GM23248 (cell line): ENCODE results near the gene URGCP. TPM values are rescaled to one million over a fixed set of nuclear protein-coding genes. Genes with fewer than 3 reads are reported as not detected.

Experiments used
- DNase-seq: peaks from one replicate; pipeline ENCODE4 v3.0.0-alpha.2; 2015
- H2AFZ ChIP-seq: fragments of 200-600 bp; sonication (generic); 2 replicates; pipeline ENCODE4 v1.6.1; 2016; ENCODE audit warnings: antibody characterized with exemption
- H3F3A ChIP-seq: fragments of 200-600 bp; sonication (generic); 2 replicates; pipeline ENCODE4 v1.6.1; 2016; ENCODE audit warnings: mild to moderate bottlenecking, antibody characterized with exemption, mixed run types; ENCODE audit not compliant: insufficient read depth
- H3K27ac ChIP-seq: fragments of 200-600 bp; sonication (generic); 2 replicates; pipeline ENCODE4 v1.5.1; 2016; ENCODE audit warnings: mild to moderate bottlenecking
- H3K27me3 ChIP-seq: fragments of 200-600 bp; sonication (generic); replicated peaks from 2 replicates; pipeline ENCODE4 v1.6.1; 2016; ENCODE audit warnings: mild to moderate bottlenecking; ENCODE audit not compliant: insufficient read depth
- H3K36me3 ChIP-seq: fragments of 200-600 bp; sonication (generic); 2 replicates; pipeline ENCODE4 v1.6.1; 2016; ENCODE audit warnings: low read depth, mild to moderate bottlenecking
- H3K4me1 ChIP-seq: fragments of 200-600 bp; sonication (generic); 2 replicates; pipeline ENCODE4 v1.6.1; 2016; ENCODE audit warnings: mild to moderate bottlenecking; ENCODE audit not compliant: insufficient read depth
- H3K4me2 ChIP-seq: fragments of 200-600 bp; sonication (generic); one replicate; pipeline ENCODE4 v1.6.1; 2016; ENCODE audit warnings: mild to moderate bottlenecking; ENCODE audit not compliant: unreplicated experiment
- H3K4me3 ChIP-seq: fragments of 200-600 bp; sonication (generic); 2 replicates; pipeline ENCODE4 v1.5.1; 2016; ENCODE audit warnings: mild to moderate bottlenecking
- H3K79me2 ChIP-seq: fragments of 200-600 bp; sonication (generic); 2 replicates; pipeline ENCODE4 v1.6.1; 2016; ENCODE audit warnings: mild to moderate bottlenecking; ENCODE audit not compliant: insufficient read depth
- H3K9ac ChIP-seq: fragments of 200-600 bp; sonication (generic); 2 replicates; pipeline ENCODE4 v1.6.1; 2016; ENCODE audit warnings: mild to moderate bottlenecking
- H3K9me2 ChIP-seq: fragments of 200-600 bp; sonication (generic); 2 replicates; pipeline ENCODE4 v1.6.1; 2016; ENCODE audit warnings: mixed run types, mild to moderate bottlenecking, moderate library complexity; ENCODE audit not compliant: insufficient read depth
- H3K9me3 ChIP-seq: fragments of 200-600 bp; sonication (generic); one replicate; pipeline ENCODE4 v1.6.1; 2017; ENCODE audit warnings: low read depth
- H4K20me1 ChIP-seq: fragments of 200-600 bp; sonication (generic); 2 replicates; pipeline ENCODE4 v1.6.0; 2016; ENCODE audit not compliant: insufficient read depth
- EZH2 ChIP-seq: fragments of 200-600 bp; sonication (generic); IDR thresholded peaks from 2 replicates; pipeline ENCODE4 v1.6.1; 2018; ENCODE audit warnings: antibody characterized with exemption, mild to moderate bottlenecking; ENCODE audit not compliant: insufficient read depth, poor library complexity, severe bottlenecking
- EZH2phosphoT487 ChIP-seq: fragments of 200-600 bp; sonication (generic); IDR thresholded peaks from 2 replicates; pipeline ENCODE4 v1.6.1; 2018; ENCODE audit warnings: antibody characterized with exemption, moderate library complexity, mild to moderate bottlenecking, low read depth; ENCODE audit not compliant: insufficient read depth
- WGBS, 2 experiments: methylation state at CpG; one replicate each; pipeline ENCODE4 v1.1.6; 2015 to 2017; ENCODE audit warnings: low lambda C conversion rate in 2 of 2, low coverage in 1 of 2; ENCODE audit errors: missing lambda C conversion rate in 2 of 2; 5-methylcytosine and 5-hydroxymethylcytosine counted together
- in situ Hi-C: fragments of 300-500 bp; cut with MboI; formaldehyde crosslinking; loops from 2 replicates; pipeline ENCODE4 v1.15.0; 2020
- polyA plus RNA-seq: library from polyadenylated mRNA; unstranded; fragments of >200 nt; fragmentation: Nextera tagmentation; extraction: Ambion mirVana; gene quantifications from 2 replicates; pipeline ENCODE4 v1.2.1, GENCODE V29; 2016
- total RNA-seq: library from RNA; depleted of rRNA; stranded (reverse); fragments of >200 nt; shearing (Covaris generic); gene quantifications from 2 replicates; pipeline ENCODE4 v1.2.3, GENCODE V29; 2014

The URGCP gene
- total and polyA plus RNA-seq, 2 experiments from 2014 or later: 26.5 to 29.6 TPM

- Histone ChIP-seq H3K79me2 (peaks cover 100% of the 10 kb centered on the region), H4K20me1 (0 out of 2 replicates have a peak, but pooled peaks cover 3% of the 10 kb centered on the region), H2AFZ (no peak overlapping the region), H3K27me3 (no peaks in the 10 kb centered on the region), H3K9ac (no peak overlapping the region), H3K4me2 (no peak overlapping the region), H3K4me3 (no peak overlapping the region), H3K27ac (no peak overlapping the region), H3K4me1 (no peaks in the 10 kb centered on the region), H3K9me3 (no peaks in the 10 kb centered on the region), H3K36me3 (no peaks in the 10 kb centered on the region), H3F3A (no peaks in the 10 kb centered on the region), H3K9me2 (no peaks in the 10 kb centered on the region)
- WGBS, 2 experiments: 95 to 96% methylated on average over 8 of the region's 8 CpGs
- TF ChIP-seq EZH2phosphoT487 (no peak), EZH2 (no peak)
- in situ Hi-C loops: no loop called here
- DNase-seq: no peak
These were observed 10.5 kb downstream of the URGCP start for GRCh38 chr7:43895847-43896415.

- Histone ChIP-seq H3K79me2 (peaks cover 100% of the 10 kb centered on the region), H2AFZ (no peak overlapping the region)
- no peak for DNase-seq
These were observed 15.1 kb downstream of the URGCP start for GRCh38 chr7:43891069-43891955.

GRCh38 chr7:43890468-43890867 lies 15.9 kb downstream of the URGCP start:
- H4K20me1 ChIP-seq: 0 out of 2 replicates have a peak, but pooled peaks cover 8% of the 10 kb centered on the region

More at GRCh38 chr7:43891069-43891955, 15.1 kb downstream of the URGCP start:
- 94 to 95% methylated on average over 12 of the region's 12 CpGs for WGBS, 2 experiments
- Histone ChIP-seq H3F3A (no peaks in the 10 kb centered on the region), H3K27ac (no peak overlapping the region), H3K36me3 (no peaks in the 10 kb centered on the region), H3K9ac (no peak overlapping the region), H3K4me3 (no peak overlapping the region), H4K20me1 (0 out of 2 replicates have a peak, but pooled peaks cover 8% of the 10 kb centered on the region), H3K27me3 (no peaks in the 10 kb centered on the region), H3K9me3 (no peaks in the 10 kb centered on the region), H3K9me2 (no peaks in the 10 kb centered on the region), H3K4me1 (peaks cover 14% of the 10 kb centered on the region), H3K4me2 (no peak overlapping the region)
- TF ChIP-seq EZH2: no peak
- no peak for TF ChIP-seq EZH2phosphoT487
- in situ Hi-C loops: no loop called here

DNA sequence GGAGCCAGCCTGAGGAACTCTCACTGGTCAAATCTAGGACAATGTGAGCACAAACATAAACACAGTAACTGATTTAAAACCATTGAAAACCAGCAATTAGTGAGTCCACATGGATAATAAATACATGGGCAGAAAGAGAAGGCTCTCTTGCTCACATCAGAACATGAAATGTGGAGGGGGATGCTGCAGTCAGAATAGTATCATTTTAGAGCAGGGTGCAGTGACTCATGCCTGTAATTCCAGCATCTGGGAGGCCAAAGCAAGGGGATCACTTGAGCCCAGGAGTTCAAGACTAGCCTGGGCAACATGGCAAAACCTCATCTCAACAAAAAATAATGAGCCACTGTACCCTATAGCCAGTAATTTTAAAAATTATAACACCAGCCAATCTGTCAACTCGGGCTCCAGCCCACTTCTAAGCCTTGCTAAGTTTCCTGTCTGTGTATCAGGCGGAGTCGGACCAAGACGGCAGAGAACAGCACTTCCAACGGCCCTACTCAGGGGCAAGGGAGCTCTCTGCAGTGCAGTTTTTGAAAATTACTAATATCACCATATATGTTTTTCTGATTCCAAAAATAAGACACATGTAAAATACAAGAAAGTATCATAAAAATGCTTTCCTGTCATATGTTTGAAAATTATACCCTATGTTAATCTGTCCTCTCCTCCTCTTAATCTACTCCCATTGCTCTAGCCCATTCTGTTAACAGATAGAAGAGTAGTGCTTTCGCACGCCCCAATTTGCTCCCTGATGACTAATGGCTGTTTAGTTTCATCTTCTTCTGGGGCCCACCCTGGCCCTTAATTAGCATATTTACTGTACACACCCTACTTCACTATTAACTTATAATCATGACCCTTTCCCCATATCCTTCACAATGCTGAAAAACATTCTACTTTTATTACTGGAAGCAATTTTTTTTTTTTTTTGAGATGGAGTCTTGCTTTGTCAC lies 17.1 kb downstream of the URGCP start:
- DNase-seq: peak; percentile 60
- Histone ChIP-seq H4K20me1 (0 out of 2 replicates have a peak, but pooled peaks cover 8% of the 10 kb centered on the region), H3K4me1 (peaks cover 14% of the 10 kb centered on the region), H3K4me3 (no peak overlapping the region), H3K27me3 (no peaks in the 10 kb centered on the region), H2AFZ (no peak overlapping the region), H3K36me3 (peaks cover 12% of the 10 kb centered on the region), H3F3A (no peaks in the 10 kb centered on the region), H3K9me3 (no peaks in the 10 kb centered on the region), H3K79me2 (peaks cover 99% of the 10 kb centered on the region), H3K9ac (0 out of 2 replicates have a peak overlapping the region, but pooled peaks have one; percentile 16), H3K4me2 (peak overlapping the region; percentile 48), H3K27ac (peak overlapping the region; percentile 34; the same call in 1 of the 2 replicates), H3K9me2 (no peaks in the 10 kb centered on the region)
- TF ChIP-seq EZH2phosphoT487 (no peak), EZH2 (no peak)
- WGBS, 2 experiments: 63% methylated on average over 7 of the region's 7 CpGs
- in situ Hi-C loops: no loop called here

More at GRCh38 chr7:43890468-43890867, 15.9 kb downstream of the URGCP start:
- Histone ChIP-seq H3K27ac (no peak overlapping the region), H3K4me3 (no peak overlapping the region), H3K9ac (no peak overlapping the region), H2AFZ (no peak overlapping the region), H3K27me3 (no peaks in the 10 kb centered on the region), H3K9me2 (no peaks in the 10 kb centered on the region), H3F3A (no peaks in the 10 kb centered on the region), H3K4me1 (peaks cover 14% of the 10 kb centered on the region), H3K9me3 (no peaks in the 10 kb centered on the region), H3K4me2 (no peak overlapping the region), H3K79me2 (peaks cover 100% of the 10 kb centered on the region), H3K36me3 (peaks cover 7% of the 10 kb centered on the region)
- in situ Hi-C loops: no loop called here
- 98% methylated on average over 6 of the region's 6 CpGs for WGBS, 2 experiments
- DNase-seq: no peak
- TF ChIP-seq EZH2: no peak
